Panc1 (cell line): ENCODE results near the gene WWOX.

ENCODE experiments used
- POLR2AphosphoS5 ChIP-seq: IDR thresholded peaks from 2 replicates; pipeline ENCODE4 v1.6.1; 2012; ENCODE audit warnings: mild to moderate bottlenecking, low read depth, low read length, moderate library complexity
- SIN3A ChIP-seq: IDR thresholded peaks from 2 replicates; pipeline ENCODE4 v1.6.1; 2012; ENCODE audit warnings: low read depth, mild to moderate bottlenecking, low read length, moderate library complexity, borderline replicate concordance; ENCODE audit not compliant: insufficient read depth
- TCF7L2 ChIP-seq: IDR thresholded peaks from 2 replicates; pipeline ENCODE4 v1.6.1; 2011; ENCODE audit warnings: mild to moderate bottlenecking, low read depth, low read length, inconsistent platforms
- TF ChIP-seq, protein P1 (sequence below): fragments of 450-650 bp; IDR thresholded peaks from 2 replicates; pipeline ENCODE4 v1.5.1; 2017; ENCODE audit warnings: mild to moderate bottlenecking
- TF ChIP-seq, protein P2 (sequence below), 2 experiments: IDR thresholded peaks; 2 replicates each; pipeline ENCODE4 v1.6.1; 2011 to 2012; ENCODE audit warnings: low read depth in 2 of 2, control low read depth in 1 of 2, low read length in 1 of 2, mild to moderate bottlenecking in 1 of 2, moderate library complexity in 1 of 2; ENCODE audit not compliant: insufficient read depth in 1 of 2

DNA sequence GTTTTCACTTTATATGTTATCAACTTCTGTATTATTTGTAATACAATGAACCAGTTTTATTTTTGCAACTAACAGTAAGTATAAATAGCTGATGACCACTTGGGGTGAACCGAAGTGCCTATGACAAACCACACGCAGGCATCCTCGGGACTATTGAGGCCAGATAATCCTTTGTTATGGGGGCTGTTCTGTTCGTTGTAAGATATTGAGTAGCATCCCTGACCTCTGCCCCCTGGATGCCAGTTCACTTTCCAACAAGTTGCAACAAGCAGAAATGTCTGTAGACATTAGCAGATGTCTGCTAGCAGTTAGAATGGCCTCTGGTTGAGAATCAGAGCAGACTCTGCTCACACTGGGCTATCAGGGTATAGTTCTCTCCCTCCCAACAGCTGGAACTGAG, 277.0 kb downstream of the WWOX start:
- TF ChIP-seq, protein P1, sequence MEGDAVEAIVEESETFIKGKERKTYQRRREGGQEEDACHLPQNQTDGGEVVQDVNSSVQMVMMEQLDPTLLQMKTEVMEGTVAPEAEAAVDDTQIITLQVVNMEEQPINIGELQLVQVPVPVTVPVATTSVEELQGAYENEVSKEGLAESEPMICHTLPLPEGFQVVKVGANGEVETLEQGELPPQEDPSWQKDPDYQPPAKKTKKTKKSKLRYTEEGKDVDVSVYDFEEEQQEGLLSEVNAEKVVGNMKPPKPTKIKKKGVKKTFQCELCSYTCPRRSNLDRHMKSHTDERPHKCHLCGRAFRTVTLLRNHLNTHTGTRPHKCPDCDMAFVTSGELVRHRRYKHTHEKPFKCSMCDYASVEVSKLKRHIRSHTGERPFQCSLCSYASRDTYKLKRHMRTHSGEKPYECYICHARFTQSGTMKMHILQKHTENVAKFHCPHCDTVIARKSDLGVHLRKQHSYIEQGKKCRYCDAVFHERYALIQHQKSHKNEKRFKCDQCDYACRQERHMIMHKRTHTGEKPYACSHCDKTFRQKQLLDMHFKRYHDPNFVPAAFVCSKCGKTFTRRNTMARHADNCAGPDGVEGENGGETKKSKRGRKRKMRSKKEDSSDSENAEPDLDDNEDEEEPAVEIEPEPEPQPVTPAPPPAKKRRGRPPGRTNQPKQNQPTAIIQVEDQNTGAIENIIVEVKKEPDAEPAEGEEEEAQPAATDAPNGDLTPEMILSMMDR = no peak
- no peak for TF ChIP-seq POLR2AphosphoS5
- no peak for TF ChIP-seq TCF7L2
- no peak for TF ChIP-seq SIN3A
- TF ChIP-seq, protein P2, sequence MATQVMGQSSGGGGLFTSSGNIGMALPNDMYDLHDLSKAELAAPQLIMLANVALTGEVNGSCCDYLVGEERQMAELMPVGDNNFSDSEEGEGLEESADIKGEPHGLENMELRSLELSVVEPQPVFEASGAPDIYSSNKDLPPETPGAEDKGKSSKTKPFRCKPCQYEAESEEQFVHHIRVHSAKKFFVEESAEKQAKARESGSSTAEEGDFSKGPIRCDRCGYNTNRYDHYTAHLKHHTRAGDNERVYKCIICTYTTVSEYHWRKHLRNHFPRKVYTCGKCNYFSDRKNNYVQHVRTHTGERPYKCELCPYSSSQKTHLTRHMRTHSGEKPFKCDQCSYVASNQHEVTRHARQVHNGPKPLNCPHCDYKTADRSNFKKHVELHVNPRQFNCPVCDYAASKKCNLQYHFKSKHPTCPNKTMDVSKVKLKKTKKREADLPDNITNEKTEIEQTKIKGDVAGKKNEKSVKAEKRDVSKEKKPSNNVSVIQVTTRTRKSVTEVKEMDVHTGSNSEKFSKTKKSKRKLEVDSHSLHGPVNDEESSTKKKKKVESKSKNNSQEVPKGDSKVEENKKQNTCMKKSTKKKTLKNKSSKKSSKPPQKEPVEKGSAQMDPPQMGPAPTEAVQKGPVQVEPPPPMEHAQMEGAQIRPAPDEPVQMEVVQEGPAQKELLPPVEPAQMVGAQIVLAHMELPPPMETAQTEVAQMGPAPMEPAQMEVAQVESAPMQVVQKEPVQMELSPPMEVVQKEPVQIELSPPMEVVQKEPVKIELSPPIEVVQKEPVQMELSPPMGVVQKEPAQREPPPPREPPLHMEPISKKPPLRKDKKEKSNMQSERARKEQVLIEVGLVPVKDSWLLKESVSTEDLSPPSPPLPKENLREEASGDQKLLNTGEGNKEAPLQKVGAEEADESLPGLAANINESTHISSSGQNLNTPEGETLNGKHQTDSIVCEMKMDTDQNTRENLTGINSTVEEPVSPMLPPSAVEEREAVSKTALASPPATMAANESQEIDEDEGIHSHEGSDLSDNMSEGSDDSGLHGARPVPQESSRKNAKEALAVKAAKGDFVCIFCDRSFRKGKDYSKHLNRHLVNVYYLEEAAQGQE (IDR thresholded peaks at IDR 0.05; ENCODE audit: insufficient read depth in 1 of 2, low read depth in 2 of 2, low read length in 1 of 2) = no peak
